Glomerular endothelial cell (primary cell): ENCODE measurements around the gene RNPEPL1. TPM values are rescaled to one million over a fixed set of nuclear protein-coding genes. Genes with fewer than 3 reads are reported as not detected.

ENCODE experiments used
- DNase-seq: peaks from one replicate; pipeline ENCODE4 v3.0.0-alpha.2; 2011; ENCODE audit warnings: low read depth, low spot score; ENCODE audit errors: extremely low read depth
- total RNA-seq: library from RNA; depleted of rRNA; stranded (reverse); fragments of >200 nt; gene quantifications from 2 replicates; pipeline ENCODE4 v1.2.3, GENCODE V29; 2015

Gene RNPEPL1
- total RNA-seq, 1 donor from 2014 or later, result 141 TPM

- no peak for DNase-seq
These were observed 7.0 kb downstream of the RNPEPL1 start for GRCh38 chr2:240575101-240575965.

DNA sequence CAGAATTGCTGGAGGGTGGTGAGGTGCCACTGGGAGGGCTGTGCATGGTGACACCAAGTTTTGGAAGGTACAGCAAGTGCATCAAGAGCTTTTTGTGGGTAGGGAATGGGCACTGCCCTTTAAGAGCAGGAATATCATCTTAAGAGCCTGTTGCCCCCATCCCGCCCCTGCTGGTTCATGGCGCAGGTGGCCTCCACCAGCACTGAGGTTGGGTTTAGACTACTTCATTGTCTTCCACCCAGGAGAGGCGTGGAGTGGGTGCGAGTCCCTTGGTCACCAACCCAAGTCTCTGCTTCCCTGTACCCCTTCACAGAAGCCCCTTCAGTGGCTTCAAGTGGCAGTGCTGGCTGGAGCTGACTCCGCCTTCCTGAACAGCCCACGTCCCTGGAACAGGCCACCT is 7.8 kb downstream of the RNPEPL1 start:
- DNase-seq, result no peak

DNA sequence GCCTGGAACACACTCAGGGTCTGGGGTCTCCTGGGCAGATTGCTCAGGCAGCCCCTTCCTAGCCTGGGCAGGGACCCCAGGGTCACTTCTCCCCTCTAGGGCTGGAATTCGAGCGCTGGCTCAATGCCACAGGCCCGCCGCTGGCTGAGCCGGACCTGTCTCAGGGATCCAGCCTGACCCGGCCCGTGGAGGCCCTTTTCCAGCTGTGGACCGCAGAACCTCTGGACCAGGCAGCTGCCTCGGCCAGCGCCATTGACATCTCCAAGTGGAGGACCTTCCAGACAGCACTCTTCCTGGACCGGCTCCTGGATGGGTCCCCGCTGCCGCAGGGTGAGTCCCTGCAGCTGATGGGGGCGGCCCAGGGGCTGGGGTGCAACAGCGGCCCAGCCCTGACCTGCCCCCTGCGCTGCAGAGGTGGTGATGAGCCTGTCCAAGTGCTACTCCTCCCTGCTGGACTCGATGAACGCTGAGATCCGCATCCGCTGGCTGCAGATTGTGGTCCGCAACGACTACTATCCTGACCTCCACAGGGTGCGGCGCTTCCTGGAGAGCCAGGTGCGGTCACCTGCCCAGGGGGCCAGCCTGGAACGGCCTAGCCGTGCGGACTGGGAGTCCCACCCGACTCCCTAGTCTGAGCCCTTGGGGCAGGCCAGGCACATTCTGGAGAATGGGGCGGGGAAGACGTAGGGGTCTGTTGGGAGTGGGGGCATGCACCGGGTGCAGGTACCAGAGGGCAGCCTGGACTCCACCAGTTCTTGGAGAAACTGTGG is 8.3 kb downstream of the RNPEPL1 start:
- DNase-seq, result no peak

DNA sequence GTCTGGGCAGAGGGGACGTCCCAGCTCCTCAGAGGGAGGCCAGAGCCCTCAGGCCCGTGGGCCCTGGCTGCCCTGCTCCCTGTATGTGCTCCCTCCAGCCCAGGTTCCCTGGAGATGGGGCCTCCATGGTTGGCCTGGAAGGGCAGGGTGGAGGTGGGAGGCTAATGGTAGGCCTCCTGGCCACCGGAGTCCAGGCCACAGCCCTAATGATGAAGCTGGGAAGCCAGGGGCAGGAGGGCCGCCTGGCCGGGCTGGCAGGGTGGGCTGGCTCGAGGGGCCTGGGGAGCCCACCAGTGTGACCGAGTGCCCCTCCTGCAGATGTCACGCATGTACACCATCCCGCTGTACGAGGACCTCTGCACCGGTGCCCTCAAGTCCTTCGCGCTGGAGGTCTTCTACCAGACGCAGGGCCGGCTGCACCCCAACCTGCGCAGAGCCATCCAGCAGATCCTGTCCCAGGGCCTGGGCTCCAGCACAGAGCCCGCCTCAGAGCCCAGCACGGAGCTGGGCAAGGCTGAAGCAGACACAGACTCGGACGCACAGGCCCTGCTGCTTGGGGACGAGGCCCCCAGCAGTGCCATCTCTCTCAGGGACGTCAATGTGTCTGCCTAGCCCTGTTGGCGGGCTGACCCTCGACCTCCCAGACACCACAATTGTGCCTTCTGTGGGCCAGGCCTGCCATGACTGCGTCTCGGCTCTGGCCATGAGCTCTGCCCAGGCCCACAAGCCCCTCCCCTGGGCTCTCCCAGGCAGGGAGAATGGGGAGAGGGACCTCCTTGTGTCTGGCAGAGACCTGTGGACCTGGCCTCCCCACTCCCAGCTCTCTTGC is 9.2 kb downstream of the RNPEPL1 start:
- DNase-seq, result no peak

DNA sequence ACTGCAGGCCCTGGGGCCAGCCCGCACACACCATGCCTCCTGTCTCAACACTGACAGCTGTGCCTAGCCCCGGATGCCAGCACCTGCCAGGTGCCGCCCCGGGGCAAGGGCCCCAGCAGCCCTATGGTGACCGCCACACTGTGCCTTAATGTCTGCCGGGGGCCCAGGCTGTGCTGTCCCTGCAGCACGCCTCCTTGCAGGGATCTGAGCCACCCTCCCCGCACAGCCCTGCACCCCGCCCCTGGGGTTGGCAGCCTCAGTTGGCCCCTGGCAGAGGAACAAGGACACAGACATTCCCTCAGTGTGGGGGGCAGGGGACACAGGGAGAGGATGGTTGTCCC is 9.8 kb downstream of the RNPEPL1 start:
- DNase-seq, result no peak

DNA sequence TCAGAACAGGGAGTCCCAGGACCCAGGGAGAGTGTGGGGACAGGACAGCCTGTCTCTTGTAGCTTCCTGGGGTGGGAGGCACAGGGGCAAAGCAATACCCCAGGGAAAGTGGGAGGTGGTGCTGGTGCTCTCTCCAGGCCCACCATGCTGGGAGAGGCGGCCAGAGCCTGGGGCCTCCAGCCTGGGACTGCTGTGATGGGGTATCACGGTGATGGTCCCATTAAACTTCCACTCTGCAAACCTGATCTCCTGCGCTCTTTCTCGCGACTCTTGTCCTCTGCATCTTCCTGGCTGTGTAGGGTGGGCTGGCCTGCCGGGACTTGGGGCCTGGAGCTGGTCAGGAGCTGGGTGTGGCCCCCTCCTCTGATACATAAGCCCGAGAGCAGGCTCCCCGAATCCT is 10.2 kb downstream of the RNPEPL1 start:
- no peak for DNase-seq

DNA sequence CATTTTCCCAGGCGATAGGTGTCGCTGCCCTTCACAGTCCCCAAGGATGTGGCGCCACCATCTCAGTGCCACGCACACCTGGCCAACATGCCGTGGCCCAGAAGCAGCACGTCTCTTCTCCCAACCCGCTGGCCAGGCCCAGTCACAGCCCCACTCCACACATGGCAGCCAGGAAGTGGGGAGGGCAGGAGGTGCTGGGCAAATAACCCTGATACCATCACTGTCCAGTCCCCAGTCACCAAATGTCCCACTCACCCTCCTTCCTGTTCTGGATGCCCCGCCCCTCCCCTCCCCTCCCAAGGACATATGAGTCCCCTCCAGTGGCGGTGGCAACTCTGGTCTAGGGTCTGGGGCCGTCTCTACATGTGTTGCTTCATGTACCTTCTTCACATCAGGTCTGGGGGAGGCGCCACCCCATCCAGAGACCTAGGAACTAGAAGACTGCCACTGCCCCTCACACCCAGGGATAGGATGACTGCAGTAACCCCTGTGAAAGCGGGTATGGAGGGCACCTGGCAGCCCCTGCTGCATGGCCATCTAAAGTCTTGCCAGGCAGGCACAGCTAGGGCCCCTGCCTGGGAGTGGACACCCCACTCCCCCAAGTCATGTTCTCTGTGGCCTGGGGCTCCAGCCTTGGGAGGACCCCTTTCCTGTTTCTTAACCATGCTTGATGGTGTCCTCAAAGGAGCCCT is 10.9 kb downstream of the RNPEPL1 start:
- DNase-seq, result no peak

- no peak for DNase-seq
These were observed 11.7 kb downstream of the RNPEPL1 start for GRCh38 chr2:240579771-240580614.

DNA sequence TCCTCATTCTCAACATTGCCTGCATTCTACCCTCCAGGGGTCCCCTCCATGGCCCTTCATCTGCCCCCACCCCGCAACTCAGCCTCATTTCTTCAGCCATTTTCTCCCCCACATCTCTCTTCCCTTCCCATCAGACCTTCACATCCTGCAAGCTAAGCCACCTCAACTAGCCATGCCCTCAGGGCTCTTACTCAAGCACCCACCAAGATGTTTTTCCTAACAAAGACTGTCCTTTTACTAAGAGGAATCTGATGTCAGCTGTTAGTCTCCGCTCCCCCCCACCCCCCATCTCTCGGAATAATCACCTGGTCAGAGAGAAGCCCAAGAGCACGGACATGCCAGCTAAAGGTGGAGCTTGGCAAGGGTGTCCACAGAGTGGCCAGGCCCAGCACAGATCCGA is 13.5 kb downstream of the RNPEPL1 start:
- no peak for DNase-seq

- no peak for DNase-seq
These were observed 14.5 kb downstream of the RNPEPL1 start for GRCh38 chr2:240582781-240583180.

GRCh38 chr2:240583774-240584173 is 15.5 kb downstream of the RNPEPL1 start:
- DNase-seq, result no peak

- DNase-seq, result no peak
These were observed 16.3 kb downstream of the RNPEPL1 start for GRCh38 chr2:240584486-240585031.

DNA sequence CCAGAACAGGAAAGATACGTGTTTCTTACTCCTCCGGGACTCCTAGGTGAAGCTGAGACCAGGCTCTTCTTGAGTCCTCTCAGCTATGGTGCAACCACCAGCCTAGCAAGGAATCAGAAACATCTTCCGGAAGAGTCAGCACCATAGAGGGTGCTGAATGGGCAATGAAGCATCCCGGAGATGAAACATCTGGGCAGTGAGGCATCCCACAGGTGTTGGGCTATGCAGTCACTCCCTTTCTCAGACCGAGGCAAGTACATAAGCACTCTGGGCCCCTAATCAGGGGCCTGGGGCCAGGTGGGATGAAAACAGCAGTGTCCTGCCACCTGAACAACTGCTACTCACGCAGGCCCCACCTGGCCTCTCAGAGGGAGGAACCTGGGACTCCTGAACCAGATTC is 16.8 kb downstream of the RNPEPL1 start:
- DNase-seq, result no peak

DNA sequence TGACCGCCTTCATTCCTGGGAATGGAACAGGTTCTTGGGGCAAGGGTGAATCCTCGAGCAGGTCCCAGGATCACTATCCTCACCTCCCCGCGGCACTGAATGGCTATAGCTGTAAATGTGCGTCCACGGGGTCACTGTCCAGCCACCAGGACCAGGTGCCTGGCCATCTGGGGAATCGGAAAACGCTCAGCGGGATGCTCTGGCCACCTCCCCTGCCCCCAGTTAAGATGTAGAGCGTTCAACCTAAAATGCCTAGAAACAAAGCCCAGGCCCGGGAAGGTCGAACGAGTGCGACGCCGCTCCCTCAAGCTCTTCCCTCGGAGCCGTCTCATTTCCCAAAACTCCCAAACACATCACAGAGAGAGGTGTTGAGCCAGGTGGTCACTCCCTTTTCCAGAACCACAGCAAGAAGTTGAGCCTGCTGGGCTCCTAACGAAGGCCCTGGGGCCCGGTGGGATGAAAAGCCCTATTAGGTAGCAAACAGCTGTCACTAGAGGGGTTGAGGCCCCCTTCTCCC is 17.5 kb downstream of the RNPEPL1 start:
- no peak for DNase-seq

DNA sequence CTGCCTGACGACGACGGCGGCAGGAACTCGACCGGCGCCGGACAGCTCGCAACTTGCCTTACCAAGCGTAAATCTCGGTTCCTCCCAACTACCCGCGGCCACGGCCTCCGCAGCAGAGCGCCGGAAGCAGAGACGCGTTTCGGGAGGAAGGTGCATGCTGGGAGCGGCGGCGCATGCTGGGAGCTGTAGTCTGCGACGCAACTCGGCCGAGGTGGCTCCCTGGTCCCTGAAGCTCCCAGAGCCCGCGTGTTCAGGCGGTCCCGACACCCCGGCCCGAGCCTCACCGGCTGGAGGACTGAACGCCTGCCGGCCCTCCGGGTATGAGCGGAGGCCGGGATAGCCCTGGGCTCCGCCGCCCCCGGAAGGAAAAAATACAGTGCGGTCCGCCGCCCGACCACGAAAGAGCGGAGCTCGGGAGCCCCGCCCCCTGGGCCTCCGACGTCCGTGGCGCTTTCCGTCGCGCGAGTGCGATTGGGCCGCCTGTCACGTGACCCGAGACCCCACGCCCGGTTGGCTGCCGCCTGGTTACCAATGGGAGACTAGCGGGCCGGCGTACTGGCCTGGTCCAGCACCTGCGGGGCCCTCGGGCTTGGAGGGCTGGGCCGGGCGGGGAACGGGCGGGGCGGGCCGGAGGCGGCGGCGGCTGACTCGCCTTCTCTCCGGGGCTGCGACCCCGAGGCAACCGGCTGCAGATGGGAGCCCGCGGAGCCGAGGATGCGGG is 18.1 kb downstream of the RNPEPL1 start, which contains the start of gene CAPN10:
Gene CAPN10, plus strand, starts transcription at position 537 of the 721 bp plus-strand sequence. Its CDS starts 178 bp downstream, at position 715.
- no peak for DNase-seq

- DNase-seq, result no peak
These were observed 18.9 kb downstream of the RNPEPL1 start for GRCh38 chr2:240586919-240587800.

DNA sequence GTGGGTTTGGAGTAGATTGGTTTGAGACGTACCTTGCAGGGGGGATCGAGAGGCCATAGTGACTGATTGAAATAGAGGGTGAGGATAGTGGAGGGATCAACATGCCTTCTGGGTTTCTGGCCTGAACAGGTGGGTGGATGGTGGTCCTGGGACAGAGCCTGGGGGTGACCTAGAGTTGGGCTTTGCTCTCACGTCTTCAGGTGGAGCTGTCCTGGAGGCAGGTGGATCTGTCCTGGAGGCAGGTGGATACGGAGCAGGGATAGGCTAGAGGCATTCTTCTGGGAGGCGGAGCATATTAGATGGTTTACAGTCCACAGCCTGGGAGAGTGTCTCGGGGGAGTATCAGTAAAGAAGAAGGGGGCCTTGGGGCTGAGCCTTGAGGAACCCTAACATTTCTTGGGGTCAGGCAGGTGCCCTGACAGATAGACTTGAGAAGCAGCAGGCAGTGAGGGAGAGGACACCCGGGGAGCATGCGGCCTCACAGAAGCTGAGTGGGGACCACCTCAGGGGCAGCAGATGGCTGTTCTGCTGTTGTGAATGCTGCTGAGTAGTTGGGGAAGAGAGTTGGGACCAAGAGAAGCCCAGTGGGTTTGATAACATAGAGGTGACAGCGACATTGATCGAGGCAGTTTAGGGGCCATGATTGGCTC is 19.8 kb downstream of the RNPEPL1 start:
- DNase-seq, result no peak
